ENCODE measurements around the gene CRIM1. TPM values are rescaled to one million over a fixed set of nuclear protein-coding genes. Genes with fewer than 3 reads are reported as not detected.
A peak's percentile ranks its signal among the peaks of the same experiment; 100 is the strongest.

Gene CRIM1
- total and polyA plus RNA-seq, 2 experiments from 2014 or later, result 10.5 to 36.4 TPM

DNA sequence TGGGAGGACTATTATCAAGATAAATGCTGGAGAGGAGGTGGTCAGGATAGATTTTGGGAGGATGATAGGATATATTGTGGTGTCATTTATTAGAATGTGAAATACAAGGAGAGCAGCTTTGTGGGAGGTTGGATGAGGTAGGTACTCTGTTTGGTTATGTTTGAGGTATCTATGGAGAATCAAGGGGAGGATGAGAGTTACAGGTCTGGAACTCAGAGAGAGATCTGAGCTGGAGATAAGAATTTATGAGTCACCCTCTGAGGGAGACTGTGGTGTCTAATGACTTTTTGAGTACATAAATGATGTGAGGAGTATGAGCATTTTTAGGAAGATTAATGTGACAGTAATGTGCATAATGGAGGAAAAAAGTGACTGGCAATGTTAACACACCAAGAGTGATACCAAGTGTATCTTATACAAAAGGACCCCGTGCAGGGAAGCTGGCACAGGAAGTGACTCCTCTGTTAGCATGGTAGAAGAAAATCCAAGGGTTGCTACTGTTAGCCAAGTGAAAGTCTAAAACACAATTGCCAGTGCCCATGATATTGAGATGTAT, 48.2 kb downstream of the CRIM1 start:
- H4K20me1 ChIP-seq (replicated peaks; ENCODE audit: insufficient read depth), result peaks cover 12% of the 10 kb centered on the region; the same call in 1 of the 2 replicates

More for the DNA sequence above, 48.2 kb downstream of the CRIM1 start:
- H3K36me3 ChIP-seq (ENCODE audit: insufficient read depth), result no peaks in the 10 kb centered on the region
- H3F3A ChIP-seq (replicated peaks; ENCODE audit: low read depth), result no peaks in the 10 kb centered on the region
- H3K4me1 ChIP-seq (ENCODE audit: insufficient read depth), result peaks cover 55% of the 10 kb centered on the region
- no peak for DNase-seq (ENCODE audit: low spot score)
- H3K9me2 ChIP-seq (ENCODE audit: insufficient read depth), result peaks cover 3% of the 10 kb centered on the region; the same call in 1 of the 2 replicates
- H3K27me3 ChIP-seq (ENCODE audit: insufficient read depth), result no peaks in the 10 kb centered on the region
- Mint-ChIP-seq H3K27ac (no peak overlapping the region), H3K4me1 (peaks cover 30% of the 10 kb centered on the region), H3K9me3 (no peaks in the 10 kb centered on the region), H3K4me3 (no peak overlapping the region), H3K36me3 (ENCODE audit: low read depth) (no peaks in the 10 kb centered on the region), H3K27me3 (ENCODE audit: insufficient read depth, low read depth, poor library complexity) (no peaks in the 10 kb centered on the region)
- ATAC-seq, result no peak
- H3K4me2 ChIP-seq, result no peak overlapping the region
- TF ChIP-seq CREB1 (CRISPR knock-in tag; IDR thresholded peaks at IDR 0.05; ENCODE audit: low read depth) (no peak), ZNF331 (CRISPR knock-in tag; IDR thresholded peaks at IDR 0.05; ENCODE audit: low read depth) (no peak)
- TF ChIP-seq, protein P1, sequence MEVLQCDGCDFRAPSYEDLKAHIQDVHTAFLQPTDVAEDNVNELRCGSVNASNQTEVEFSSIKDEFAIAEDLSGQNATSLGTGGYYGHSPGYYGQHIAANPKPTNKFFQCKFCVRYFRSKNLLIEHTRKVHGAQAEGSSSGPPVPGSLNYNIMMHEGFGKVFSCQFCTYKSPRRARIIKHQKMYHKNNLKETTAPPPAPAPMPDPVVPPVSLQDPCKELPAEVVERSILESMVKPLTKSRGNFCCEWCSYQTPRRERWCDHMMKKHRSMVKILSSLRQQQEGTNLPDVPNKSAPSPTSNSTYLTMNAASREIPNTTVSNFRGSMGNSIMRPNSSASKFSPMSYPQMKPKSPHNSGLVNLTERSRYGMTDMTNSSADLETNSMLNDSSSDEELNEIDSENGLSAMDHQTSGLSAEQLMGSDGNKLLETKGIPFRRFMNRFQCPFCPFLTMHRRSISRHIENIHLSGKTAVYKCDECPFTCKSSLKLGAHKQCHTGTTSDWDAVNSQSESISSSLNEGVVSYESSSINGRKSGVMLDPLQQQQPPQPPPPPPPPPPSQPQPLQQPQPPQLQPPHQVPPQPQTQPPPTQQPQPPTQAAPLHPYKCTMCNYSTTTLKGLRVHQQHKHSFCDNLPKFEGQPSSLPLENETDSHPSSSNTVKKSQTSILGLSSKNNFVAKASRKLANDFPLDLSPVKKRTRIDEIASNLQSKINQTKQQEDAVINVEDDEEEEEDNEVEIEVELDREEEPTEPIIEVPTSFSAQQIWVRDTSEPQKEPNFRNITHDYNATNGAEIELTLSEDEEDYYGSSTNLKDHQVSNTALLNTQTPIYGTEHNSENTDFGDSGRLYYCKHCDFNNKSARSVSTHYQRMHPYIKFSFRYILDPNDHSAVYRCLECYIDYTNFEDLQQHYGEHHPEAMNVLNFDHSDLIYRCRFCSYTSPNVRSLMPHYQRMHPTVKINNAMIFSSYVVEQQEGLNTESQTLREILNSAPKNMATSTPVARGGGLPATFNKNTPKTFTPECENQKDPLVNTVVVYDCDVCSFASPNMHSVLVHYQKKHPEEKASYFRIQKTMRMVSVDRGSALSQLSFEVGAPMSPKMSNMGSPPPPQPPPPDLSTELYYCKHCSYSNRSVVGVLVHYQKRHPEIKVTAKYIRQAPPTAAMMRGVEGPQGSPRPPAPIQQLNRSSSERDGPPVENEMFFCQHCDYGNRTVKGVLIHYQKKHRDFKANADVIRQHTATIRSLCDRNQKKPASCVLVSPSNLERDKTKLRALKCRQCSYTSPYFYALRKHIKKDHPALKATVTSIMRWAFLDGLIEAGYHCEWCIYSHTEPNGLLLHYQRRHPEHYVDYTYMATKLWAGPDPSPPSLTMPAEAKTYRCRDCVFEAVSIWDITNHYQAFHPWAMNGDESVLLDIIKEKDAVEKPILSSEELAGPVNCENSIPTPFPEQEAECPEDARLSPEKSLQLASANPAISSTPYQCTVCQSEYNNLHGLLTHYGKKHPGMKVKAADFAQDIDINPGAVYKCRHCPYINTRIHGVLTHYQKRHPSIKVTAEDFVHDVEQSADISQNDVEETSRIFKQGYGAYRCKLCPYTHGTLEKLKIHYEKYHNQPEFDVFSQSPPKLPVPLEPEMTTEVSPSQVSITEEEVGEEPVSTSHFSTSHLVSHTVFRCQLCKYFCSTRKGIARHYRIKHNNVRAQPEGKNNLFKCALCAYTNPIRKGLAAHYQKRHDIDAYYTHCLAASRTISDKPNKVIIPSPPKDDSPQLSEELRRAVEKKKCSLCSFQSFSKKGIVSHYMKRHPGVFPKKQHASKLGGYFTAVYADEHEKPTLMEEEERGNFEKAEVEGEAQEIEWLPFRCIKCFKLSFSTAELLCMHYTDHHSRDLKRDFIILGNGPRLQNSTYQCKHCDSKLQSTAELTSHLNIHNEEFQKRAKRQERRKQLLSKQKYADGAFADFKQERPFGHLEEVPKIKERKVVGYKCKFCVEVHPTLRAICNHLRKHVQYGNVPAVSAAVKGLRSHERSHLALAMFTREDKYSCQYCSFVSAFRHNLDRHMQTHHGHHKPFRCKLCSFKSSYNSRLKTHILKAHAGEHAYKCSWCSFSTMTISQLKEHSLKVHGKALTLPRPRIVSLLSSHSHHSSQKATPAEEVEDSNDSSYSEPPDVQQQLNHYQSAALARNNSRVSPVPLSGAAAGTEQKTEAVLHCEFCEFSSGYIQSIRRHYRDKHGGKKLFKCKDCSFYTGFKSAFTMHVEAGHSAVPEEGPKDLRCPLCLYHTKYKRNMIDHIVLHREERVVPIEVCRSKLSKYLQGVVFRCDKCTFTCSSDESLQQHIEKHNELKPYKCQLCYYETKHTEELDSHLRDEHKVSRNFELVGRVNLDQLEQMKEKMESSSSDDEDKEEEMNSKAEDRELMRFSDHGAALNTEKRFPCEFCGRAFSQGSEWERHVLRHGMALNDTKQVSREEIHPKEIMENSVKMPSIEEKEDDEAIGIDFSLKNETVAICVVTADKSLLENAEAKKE (CRISPR knock-in tag; IDR thresholded peaks at IDR 0.05), result no peak
- H3K27ac ChIP-seq (ENCODE audit: low read depth), result 0 out of 2 replicates have a peak overlapping the region, but pooled peaks have one; percentile 7
- H3K4me3 ChIP-seq, result no peak overlapping the region
- no peak overlapping the region for H2AFZ ChIP-seq
- H3K79me2 ChIP-seq (replicated peaks; ENCODE audit: insufficient read depth), result peaks cover 95% of the 10 kb centered on the region
